HepG2 (cell line): Measurements from ENCODE around the gene NDOR1. TPM values are rescaled to one million over a fixed set of nuclear protein-coding genes. Genes with fewer than 3 reads are reported as not detected.

Experiments
- MAFF ChIP-seq: IDR thresholded peaks from 2 replicates; pipeline ENCODE4 v1.6.1; 2011; ENCODE audit warnings: low read depth, low read length, improper control_type of control experiment
- MEIS2 ChIP-seq: sonication (generic); formaldehyde crosslinking; IDR thresholded peaks from 2 replicates; pipeline ENCODE4 v1.9.0; 2021; ENCODE audit warnings: mild to moderate bottlenecking, missing genetic modification reagents
- NFYB ChIP-seq: sonication (generic); formaldehyde crosslinking; IDR thresholded peaks from 2 replicates; pipeline ENCODE4 v1.4.0; 2020; ENCODE audit warnings: missing genetic modification reagents
- SOX6 ChIP-seq, 2 experiments: fragments of 450-650 bp in 1 of 2; sonication (generic) in 1 of 2; formaldehyde crosslinking in 1 of 2; IDR thresholded peaks; 2 replicates each; pipeline versions ENCODE4 v1.4.0 to v1.6.1; 2017 to 2020; ENCODE audit warnings: antibody characterized with exemption in 1 of 2, mild to moderate bottlenecking in 1 of 2, missing genetic modification reagents in 1 of 2
- TEF ChIP-seq: sonication (generic); formaldehyde crosslinking; IDR thresholded peaks from 2 replicates; pipeline ENCODE4 v1.5.0; 2020; ENCODE audit warnings: missing genetic modification reagents
- ZNF20 ChIP-seq: sonication (generic); formaldehyde crosslinking; IDR thresholded peaks from 2 replicates; pipeline ENCODE4 v1.4.0; 2020; ENCODE audit warnings: mild to moderate bottlenecking, moderate library complexity, missing genetic modification reagents
- ZNF530 ChIP-seq: sonication (generic); formaldehyde crosslinking; IDR thresholded peaks from 2 replicates; pipeline ENCODE4 v1.5.0; 2020; ENCODE audit warnings: low read depth, mild to moderate bottlenecking, missing genetic modification reagents
- ZZZ3 ChIP-seq: sonication (generic); formaldehyde crosslinking; IDR thresholded peaks from 2 replicates; pipeline ENCODE4 v1.4.0; 2020; ENCODE audit warnings: missing genetic modification reagents, mild to moderate bottlenecking, borderline replicate concordance
- polyA plus RNA-seq, 8 experiments: library from polyadenylated mRNA; depleted of rRNA in 3 of 8; stranded (reverse) in 7 of 8; unstranded in 1 of 8; fragments of >200 nt; fragmentation: Illumina TruSeq in 4 of 8; extraction: Trizol in 4 of 8; gene quantifications; 2 replicates each; pipeline versions ENCODE4 v1.2.1 to v1.2.3, GENCODE V29; 2011 to 2016; ENCODE audit warnings: low read depth in 4 of 8, missing spikeins in 1 of 8, mixed read lengths in 1 of 8; ENCODE audit not compliant: insufficient read depth in 1 of 8
- total RNA-seq, 5 experiments: library from RNA; depleted of rRNA; stranded (reverse); fragments of >200 nt; fragmentation: Illumina TruSeq; extraction: Trizol; gene quantifications; 2 replicates each; pipeline ENCODE4 v1.2.3, GENCODE V29; 2016; ENCODE audit warnings: low read depth in 1 of 5
- TF ChIP-seq, protein P1 (sequence below), 2 experiments: fragments of 450-650 bp in 1 of 2; sonication (generic) in 1 of 2; formaldehyde crosslinking in 1 of 2; IDR thresholded peaks; 2 replicates each; pipeline versions ENCODE4 v1.6.1 to v1.8.0; 2016 to 2022; ENCODE audit warnings: antibody characterized with exemption in 1 of 2, mild to moderate bottlenecking in 1 of 2, missing genetic modification reagents in 1 of 2
- TF ChIP-seq, protein P2 (sequence below): sonication (generic); formaldehyde crosslinking; IDR thresholded peaks from 2 replicates; pipeline ENCODE4 v1.4.0; 2020; ENCODE audit warnings: missing genetic modification reagents, borderline replicate concordance
- TF ChIP-seq, protein P3 (sequence below): IDR thresholded peaks from 2 replicates; pipeline ENCODE4 v1.6.1; 2016; ENCODE audit warnings: low read depth, borderline replicate concordance
- TF ChIP-seq, protein P4 (sequence below): IDR thresholded peaks from 2 replicates; pipeline ENCODE4 v1.6.1; 2012; ENCODE audit warnings: low read depth, low read length, improper control_type of control experiment

NDOR1 gene
- total and polyA plus RNA-seq, 2 of the 13 experiments (the other 11 are each of a cell fraction or from before 2014, with no cell fraction given): 3.6 to 8.7 TPM

GRCh38 chr9:137235424-137236237 lies 30.1 kb downstream of the NDOR1 start (continued):
- no peak for TF ChIP-seq SOX6 (IDR thresholded peaks at IDR 0.05)
- TF ChIP-seq SOX6 (CRISPR knock-in tag; IDR thresholded peaks at IDR 0.05): no peak
- TF ChIP-seq, protein P1, sequence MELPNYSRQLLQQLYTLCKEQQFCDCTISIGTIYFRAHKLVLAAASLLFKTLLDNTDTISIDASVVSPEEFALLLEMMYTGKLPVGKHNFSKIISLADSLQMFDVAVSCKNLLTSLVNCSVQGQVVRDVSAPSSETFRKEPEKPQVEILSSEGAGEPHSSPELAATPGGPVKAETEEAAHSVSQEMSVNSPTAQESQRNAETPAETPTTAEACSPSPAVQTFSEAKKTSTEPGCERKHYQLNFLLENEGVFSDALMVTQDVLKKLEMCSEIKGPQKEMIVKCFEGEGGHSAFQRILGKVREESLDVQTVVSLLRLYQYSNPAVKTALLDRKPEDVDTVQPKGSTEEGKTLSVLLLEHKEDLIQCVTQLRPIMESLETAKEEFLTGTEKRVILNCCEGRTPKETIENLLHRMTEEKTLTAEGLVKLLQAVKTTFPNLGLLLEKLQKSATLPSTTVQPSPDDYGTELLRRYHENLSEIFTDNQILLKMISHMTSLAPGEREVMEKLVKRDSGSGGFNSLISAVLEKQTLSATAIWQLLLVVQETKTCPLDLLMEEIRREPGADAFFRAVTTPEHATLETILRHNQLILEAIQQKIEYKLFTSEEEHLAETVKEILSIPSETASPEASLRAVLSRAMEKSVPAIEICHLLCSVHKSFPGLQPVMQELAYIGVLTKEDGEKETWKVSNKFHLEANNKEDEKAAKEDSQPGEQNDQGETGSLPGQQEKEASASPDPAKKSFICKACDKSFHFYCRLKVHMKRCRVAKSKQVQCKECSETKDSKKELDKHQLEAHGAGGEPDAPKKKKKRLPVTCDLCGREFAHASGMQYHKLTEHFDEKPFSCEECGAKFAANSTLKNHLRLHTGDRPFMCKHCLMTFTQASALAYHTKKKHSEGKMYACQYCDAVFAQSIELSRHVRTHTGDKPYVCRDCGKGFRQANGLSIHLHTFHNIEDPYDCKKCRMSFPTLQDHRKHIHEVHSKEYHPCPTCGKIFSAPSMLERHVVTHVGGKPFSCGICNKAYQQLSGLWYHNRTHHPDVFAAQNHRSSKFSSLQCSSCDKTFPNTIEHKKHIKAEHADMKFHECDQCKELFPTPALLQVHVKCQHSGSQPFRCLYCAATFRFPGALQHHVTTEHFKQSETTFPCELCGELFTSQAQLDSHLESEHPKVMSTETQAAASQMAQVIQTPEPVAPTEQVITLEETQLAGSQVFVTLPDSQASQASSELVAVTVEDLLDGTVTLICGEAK (IDR thresholded peaks at IDR 0.05): no peak
- TF ChIP-seq, protein P1 (CRISPR knock-in tag; IDR thresholded peaks at IDR 0.05): no peak
- TF ChIP-seq MEIS2 (CRISPR knock-in tag): no peak
- TF ChIP-seq, protein P2, sequence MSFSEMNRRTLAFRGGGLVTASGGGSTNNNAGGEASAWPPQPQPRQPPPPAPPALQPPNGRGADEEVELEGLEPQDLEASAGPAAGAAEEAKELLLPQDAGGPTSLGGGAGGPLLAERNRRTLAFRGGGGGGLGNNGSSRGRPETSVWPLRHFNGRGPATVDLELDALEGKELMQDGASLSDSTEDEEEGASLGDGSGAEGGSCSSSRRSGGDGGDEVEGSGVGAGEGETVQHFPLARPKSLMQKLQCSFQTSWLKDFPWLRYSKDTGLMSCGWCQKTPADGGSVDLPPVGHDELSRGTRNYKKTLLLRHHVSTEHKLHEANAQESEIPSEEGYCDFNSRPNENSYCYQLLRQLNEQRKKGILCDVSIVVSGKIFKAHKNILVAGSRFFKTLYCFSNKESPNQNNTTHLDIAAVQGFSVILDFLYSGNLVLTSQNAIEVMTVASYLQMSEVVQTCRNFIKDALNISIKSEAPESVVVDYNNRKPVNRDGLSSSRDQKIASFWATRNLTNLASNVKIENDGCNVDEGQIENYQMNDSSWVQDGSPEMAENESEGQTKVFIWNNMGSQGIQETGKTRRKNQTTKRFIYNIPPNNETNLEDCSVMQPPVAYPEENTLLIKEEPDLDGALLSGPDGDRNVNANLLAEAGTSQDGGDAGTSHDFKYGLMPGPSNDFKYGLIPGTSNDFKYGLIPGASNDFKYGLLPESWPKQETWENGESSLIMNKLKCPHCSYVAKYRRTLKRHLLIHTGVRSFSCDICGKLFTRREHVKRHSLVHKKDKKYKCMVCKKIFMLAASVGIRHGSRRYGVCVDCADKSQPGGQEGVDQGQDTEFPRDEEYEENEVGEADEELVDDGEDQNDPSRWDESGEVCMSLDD (CRISPR knock-in tag): 0 out of 2 replicates have a peak, but pooled peaks have one; percentile 59
- TF ChIP-seq, protein P3, sequence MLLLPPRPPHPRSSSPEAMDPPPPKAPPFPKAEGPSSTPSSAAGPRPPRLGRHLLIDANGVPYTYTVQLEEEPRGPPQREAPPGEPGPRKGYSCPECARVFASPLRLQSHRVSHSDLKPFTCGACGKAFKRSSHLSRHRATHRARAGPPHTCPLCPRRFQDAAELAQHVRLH (CRISPR knock-in tag): peak; percentile 72; the same call in 1 of the 2 replicates
- TF ChIP-seq, protein P4, sequence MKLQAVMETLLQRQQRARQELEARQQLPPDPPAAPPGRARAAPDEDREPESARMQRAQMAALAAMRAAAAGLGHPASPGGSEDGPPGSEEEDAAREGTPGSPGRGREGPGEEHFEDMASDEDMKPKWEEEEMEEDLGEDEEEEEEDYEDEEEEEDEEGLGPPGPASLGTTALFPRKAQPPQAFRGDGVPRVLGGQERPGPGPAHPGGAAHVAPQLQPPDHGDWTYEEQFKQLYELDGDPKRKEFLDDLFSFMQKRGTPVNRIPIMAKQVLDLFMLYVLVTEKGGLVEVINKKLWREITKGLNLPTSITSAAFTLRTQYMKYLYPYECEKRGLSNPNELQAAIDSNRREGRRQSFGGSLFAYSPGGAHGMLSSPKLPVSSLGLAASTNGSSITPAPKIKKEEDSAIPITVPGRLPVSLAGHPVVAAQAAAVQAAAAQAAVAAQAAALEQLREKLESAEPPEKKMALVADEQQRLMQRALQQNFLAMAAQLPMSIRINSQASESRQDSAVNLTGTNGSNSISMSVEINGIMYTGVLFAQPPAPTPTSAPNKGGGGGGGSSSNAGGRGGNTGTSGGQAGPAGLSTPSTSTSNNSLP: no peak
- no peak for TF ChIP-seq ZZZ3 (CRISPR knock-in tag)
- TF ChIP-seq ZNF530: no peak
- TF ChIP-seq ZNF20 (CRISPR knock-in tag): no peak
- TF ChIP-seq NFYB (CRISPR knock-in tag): no peak
- TF ChIP-seq MAFF: no peak
- TF ChIP-seq TEF (CRISPR knock-in tag): no peak
